ENCODE data around the gene HAND1.
A peak's percentile ranks its signal among the peaks of the same experiment; 100 is the strongest.

Gene HAND1

DNA sequence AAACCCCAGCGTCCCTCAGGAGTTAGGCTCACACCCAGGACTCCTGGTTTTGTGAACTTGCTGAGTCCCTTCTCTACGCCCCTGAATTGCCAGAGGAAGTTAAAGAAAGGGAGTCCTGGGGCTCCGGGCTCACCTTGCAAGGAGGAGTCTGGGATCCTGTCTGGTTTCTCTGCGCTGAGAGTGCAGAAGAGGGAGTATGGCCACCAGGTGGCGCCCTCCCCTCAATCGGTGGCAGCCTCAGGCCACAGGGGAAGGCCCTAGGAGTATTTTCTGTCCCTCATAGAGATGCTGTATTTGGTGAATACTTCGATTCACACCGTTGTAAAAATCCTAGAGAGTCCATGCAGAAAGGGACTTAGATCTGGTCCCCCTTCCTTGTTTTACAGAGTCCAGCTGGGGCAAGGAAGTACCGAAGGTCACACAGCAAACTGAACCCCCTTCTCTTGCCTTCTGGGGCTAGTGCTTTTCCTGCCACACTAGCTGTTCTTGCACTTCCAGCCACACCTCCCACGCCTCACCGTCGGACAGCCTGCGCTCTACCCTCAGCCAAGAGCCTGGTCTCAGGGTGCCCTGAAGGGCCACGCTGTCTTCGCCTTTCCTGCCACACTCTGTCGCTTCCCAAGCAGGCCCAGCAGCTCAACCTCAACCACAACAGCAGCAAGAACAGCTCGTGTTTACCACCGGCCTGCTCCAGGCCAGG lies 10.2 kb downstream of the HAND1 start:
- peak; percentile 99 for ATAC-seq
- TF ChIP-seq ZNF8 (CRISPR knock-in tag; IDR thresholded peaks at IDR 0.05) (no peak), CSDC2 (CRISPR knock-in tag; IDR thresholded peaks at IDR 0.05) (no peak)

DNA sequence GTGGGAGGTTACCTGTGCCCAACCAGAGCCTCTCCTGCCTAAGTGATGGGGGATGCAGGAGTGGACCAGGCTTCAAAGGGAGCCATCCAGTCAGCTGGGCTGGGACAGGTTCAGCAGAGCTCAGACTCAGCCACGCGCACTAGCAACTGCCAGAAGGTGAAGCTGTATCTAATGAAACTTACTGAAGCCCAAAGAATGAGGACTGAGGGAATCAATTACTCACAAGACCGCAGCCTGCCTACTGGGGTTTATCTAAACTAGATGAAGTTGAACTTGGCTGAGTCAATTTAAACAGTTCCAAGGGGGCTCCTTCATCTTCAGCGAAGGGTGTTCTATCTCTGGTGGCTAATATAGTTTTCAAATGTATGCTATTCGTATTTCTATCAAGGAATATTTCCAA lies 11.4 kb downstream of the HAND1 start:
- TF ChIP-seq TOX (CRISPR knock-in tag; IDR thresholded peaks at IDR 0.05; ENCODE audit: borderline replicate concordance) (no peak), PPARA (CRISPR knock-in tag; IDR thresholded peaks at IDR 0.05; ENCODE audit: borderline replicate concordance) (no peak), ZFP3 (CRISPR knock-in tag; IDR thresholded peaks at IDR 0.05) (no peak), BACH2 (CRISPR knock-in tag; IDR thresholded peaks at IDR 0.05; ENCODE audit: borderline replicate concordance) (no peak), ARNTL (CRISPR knock-in tag; IDR thresholded peaks at IDR 0.05; ENCODE audit: borderline replicate concordance, low read depth) (no peak), RARB (CRISPR knock-in tag; IDR thresholded peaks at IDR 0.05) (no peak), GLIS3 (CRISPR knock-in tag; IDR thresholded peaks at IDR 0.05) (no peak), ZC3H10 (CRISPR knock-in tag; IDR thresholded peaks at IDR 0.05) (no peak), ZNF8 (CRISPR knock-in tag; IDR thresholded peaks at IDR 0.05) (no peak), CSDC2 (CRISPR knock-in tag; IDR thresholded peaks at IDR 0.05) (no peak), ZNF565 (CRISPR knock-in tag; conservative IDR thresholded peaks at IDR 0.05; ENCODE audit: low read depth) (no peak), ZFP30 (CRISPR knock-in tag; IDR thresholded peaks at IDR 0.05) (no peak), OSR1 (CRISPR knock-in tag; IDR thresholded peaks at IDR 0.05) (no peak)
- TF ChIP-seq, protein P1, sequence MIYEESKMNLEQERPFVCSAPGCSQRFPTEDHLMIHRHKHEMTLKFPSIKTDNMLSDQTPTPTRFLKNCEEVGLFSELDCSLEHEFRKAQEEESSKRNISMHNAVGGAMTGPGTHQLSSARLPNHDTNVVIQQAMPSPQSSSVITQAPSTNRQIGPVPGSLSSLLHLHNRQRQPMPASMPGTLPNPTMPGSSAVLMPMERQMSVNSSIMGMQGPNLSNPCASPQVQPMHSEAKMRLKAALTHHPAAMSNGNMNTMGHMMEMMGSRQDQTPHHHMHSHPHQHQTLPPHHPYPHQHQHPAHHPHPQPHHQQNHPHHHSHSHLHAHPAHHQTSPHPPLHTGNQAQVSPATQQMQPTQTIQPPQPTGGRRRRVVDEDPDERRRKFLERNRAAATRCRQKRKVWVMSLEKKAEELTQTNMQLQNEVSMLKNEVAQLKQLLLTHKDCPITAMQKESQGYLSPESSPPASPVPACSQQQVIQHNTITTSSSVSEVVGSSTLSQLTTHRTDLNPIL (CRISPR knock-in tag; IDR thresholded peaks at IDR 0.05; ENCODE audit: low read depth), result no peak
- TF ChIP-seq, protein P2, sequence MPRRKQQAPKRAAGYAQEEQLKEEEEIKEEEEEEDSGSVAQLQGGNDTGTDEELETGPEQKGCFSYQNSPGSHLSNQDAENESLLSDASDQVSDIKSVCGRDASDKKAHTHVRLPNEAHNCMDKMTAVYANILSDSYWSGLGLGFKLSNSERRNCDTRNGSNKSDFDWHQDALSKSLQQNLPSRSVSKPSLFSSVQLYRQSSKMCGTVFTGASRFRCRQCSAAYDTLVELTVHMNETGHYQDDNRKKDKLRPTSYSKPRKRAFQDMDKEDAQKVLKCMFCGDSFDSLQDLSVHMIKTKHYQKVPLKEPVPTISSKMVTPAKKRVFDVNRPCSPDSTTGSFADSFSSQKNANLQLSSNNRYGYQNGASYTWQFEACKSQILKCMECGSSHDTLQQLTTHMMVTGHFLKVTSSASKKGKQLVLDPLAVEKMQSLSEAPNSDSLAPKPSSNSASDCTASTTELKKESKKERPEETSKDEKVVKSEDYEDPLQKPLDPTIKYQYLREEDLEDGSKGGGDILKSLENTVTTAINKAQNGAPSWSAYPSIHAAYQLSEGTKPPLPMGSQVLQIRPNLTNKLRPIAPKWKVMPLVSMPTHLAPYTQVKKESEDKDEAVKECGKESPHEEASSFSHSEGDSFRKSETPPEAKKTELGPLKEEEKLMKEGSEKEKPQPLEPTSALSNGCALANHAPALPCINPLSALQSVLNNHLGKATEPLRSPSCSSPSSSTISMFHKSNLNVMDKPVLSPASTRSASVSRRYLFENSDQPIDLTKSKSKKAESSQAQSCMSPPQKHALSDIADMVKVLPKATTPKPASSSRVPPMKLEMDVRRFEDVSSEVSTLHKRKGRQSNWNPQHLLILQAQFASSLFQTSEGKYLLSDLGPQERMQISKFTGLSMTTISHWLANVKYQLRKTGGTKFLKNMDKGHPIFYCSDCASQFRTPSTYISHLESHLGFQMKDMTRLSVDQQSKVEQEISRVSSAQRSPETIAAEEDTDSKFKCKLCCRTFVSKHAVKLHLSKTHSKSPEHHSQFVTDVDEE (CRISPR knock-in tag; IDR thresholded peaks at IDR 0.05), result no peak
- TF ChIP-seq, protein P3, sequence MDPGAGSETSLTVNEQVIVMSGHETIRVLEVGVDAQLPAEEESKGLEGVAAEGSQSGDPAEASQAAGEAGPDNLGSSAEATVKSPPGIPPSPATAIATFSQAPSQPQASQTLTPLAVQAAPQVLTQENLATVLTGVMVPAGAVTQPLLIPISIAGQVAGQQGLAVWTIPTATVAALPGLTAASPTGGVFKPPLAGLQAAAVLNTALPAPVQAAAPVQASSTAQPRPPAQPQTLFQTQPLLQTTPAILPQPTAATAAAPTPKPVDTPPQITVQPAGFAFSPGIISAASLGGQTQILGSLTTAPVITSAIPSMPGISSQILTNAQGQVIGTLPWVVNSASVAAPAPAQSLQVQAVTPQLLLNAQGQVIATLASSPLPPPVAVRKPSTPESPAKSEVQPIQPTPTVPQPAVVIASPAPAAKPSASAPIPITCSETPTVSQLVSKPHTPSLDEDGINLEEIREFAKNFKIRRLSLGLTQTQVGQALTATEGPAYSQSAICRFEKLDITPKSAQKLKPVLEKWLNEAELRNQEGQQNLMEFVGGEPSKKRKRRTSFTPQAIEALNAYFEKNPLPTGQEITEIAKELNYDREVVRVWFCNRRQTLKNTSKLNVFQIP (CRISPR knock-in tag; IDR thresholded peaks at IDR 0.05; ENCODE audit: borderline replicate concordance, low read depth), result no peak
- TF ChIP-seq, protein P4, sequence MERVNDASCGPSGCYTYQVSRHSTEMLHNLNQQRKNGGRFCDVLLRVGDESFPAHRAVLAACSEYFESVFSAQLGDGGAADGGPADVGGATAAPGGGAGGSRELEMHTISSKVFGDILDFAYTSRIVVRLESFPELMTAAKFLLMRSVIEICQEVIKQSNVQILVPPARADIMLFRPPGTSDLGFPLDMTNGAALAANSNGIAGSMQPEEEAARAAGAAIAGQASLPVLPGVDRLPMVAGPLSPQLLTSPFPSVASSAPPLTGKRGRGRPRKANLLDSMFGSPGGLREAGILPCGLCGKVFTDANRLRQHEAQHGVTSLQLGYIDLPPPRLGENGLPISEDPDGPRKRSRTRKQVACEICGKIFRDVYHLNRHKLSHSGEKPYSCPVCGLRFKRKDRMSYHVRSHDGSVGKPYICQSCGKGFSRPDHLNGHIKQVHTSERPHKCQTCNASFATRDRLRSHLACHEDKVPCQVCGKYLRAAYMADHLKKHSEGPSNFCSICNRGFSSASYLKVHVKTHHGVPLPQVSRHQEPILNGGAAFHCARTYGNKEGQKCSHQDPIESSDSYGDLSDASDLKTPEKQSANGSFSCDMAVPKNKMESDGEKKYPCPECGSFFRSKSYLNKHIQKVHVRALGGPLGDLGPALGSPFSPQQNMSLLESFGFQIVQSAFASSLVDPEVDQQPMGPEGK (CRISPR knock-in tag; IDR thresholded peaks at IDR 0.05; ENCODE audit: borderline replicate concordance), result no peak
- ATAC-seq, result no peak

DNA sequence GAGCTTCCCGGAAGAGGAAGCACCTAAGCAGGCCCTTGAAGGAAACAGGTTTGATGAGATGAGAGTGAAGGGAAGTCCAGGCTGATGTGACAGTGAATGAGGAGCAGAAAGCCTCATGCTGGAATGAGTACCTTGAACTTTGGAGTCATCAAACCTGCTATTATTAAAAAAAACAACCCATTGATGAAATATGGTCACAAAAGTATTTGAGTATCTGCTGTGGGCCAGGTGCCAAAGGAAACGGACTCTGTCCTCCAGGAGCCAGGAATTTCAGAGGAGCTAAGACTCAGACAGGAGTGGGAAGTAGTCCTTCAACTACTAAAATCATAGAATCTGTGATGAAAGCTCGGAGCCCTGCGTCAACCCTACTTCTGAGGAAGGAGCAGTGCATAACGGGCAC lies 11.9 kb downstream of the HAND1 start:
- no peak for ATAC-seq
- TF ChIP-seq, protein P2 (CRISPR knock-in tag; IDR thresholded peaks at IDR 0.05), result no peak
- no peak for TF ChIP-seq ZC3H10 (CRISPR knock-in tag; IDR thresholded peaks at IDR 0.05)
- TF ChIP-seq ISL1 (CRISPR knock-in tag; IDR thresholded peaks at IDR 0.05), result no peak
- no peak for TF ChIP-seq TOX (CRISPR knock-in tag; IDR thresholded peaks at IDR 0.05; ENCODE audit: borderline replicate concordance)
- TF ChIP-seq BACH2 (CRISPR knock-in tag; IDR thresholded peaks at IDR 0.05; ENCODE audit: borderline replicate concordance), result no peak
- no peak for TF ChIP-seq PPARA (CRISPR knock-in tag; IDR thresholded peaks at IDR 0.05; ENCODE audit: borderline replicate concordance)
- TF ChIP-seq OSR1 (CRISPR knock-in tag; IDR thresholded peaks at IDR 0.05), result no peak
- TF ChIP-seq, protein P3 (CRISPR knock-in tag; IDR thresholded peaks at IDR 0.05; ENCODE audit: borderline replicate concordance, low read depth), result no peak
- TF ChIP-seq GLIS3 (CRISPR knock-in tag; IDR thresholded peaks at IDR 0.05), result no peak
- no peak for TF ChIP-seq ZFP3 (CRISPR knock-in tag; IDR thresholded peaks at IDR 0.05)
- TF ChIP-seq, protein P5, sequence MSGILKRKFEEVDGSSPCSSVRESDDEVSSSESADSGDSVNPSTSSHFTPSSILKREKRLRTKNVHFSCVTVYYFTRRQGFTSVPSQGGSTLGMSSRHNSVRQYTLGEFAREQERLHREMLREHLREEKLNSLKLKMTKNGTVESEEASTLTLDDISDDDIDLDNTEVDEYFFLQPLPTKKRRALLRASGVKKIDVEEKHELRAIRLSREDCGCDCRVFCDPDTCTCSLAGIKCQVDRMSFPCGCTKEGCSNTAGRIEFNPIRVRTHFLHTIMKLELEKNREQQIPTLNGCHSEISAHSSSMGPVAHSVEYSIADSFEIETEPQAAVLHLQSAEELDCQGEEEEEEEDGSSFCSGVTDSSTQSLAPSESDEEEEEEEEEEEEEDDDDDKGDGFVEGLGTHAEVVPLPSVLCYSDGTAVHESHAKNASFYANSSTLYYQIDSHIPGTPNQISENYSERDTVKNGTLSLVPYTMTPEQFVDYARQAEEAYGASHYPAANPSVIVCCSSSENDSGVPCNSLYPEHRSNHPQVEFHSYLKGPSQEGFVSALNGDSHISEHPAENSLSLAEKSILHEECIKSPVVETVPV (CRISPR knock-in tag; IDR thresholded peaks at IDR 0.05), result no peak
- TF ChIP-seq ZNF565 (CRISPR knock-in tag; conservative IDR thresholded peaks at IDR 0.05; ENCODE audit: low read depth), result no peak
- TF ChIP-seq RARB (CRISPR knock-in tag; IDR thresholded peaks at IDR 0.05), result no peak
- TF ChIP-seq, protein P1 (CRISPR knock-in tag; IDR thresholded peaks at IDR 0.05; ENCODE audit: low read depth), result no peak
